ENCODE results near the gene CES1. TPM values are rescaled to one million over a fixed set of nuclear protein-coding genes. Genes with fewer than 3 reads are reported as not detected.
"Not testable (repeated sequence)": the region's sequence is repeated elsewhere in the genome, so short reads cannot be mapped to it uniquely, and the experiment has no call there.

The CES1 gene
- total RNA-seq, 4 donors from 2014 or later, result 1.3 to 31.7 (median 14.5) TPM

DNA sequence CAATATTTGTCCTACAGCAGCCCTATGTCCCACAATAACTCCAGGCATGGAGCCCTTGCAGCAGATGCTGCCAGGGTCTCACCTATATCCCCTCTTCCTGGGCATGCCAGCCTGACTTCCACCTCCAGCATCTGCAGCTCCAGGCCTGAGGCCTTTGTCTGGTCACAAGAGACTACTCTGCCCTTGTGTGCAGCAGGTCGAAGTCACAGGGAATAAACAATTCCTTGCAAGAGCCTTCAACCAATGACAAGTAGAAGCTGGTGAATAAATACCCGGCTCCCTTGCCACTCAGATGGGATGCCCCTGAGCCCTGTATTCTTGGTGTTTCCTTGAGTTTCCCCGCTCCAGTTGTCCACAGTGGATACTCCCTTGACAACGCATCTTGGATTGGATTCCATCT is 23.0 kb downstream of the CES1 start:
- Histone ChIP-seq H3K9me3 (no peaks in the 10 kb centered on the region), H3K27ac (no peak overlapping the region), H3K36me3 (no peaks in the 10 kb centered on the region), H3K27me3 (no peaks in the 10 kb centered on the region), H3K4me1 (no peaks in the 10 kb centered on the region), H3K4me3 (no peak overlapping the region)
- intact Hi-C loops (cut with DNase I; ENCODE audit: low total_unique reads), result no loop called here
- DNase-seq, result no peak
- TF ChIP-seq POLR2A (IDR thresholded peaks at IDR 0.05), result no peak
- TF ChIP-seq, protein P1, sequence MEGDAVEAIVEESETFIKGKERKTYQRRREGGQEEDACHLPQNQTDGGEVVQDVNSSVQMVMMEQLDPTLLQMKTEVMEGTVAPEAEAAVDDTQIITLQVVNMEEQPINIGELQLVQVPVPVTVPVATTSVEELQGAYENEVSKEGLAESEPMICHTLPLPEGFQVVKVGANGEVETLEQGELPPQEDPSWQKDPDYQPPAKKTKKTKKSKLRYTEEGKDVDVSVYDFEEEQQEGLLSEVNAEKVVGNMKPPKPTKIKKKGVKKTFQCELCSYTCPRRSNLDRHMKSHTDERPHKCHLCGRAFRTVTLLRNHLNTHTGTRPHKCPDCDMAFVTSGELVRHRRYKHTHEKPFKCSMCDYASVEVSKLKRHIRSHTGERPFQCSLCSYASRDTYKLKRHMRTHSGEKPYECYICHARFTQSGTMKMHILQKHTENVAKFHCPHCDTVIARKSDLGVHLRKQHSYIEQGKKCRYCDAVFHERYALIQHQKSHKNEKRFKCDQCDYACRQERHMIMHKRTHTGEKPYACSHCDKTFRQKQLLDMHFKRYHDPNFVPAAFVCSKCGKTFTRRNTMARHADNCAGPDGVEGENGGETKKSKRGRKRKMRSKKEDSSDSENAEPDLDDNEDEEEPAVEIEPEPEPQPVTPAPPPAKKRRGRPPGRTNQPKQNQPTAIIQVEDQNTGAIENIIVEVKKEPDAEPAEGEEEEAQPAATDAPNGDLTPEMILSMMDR (IDR thresholded peaks at IDR 0.05), result no peak

DNA sequence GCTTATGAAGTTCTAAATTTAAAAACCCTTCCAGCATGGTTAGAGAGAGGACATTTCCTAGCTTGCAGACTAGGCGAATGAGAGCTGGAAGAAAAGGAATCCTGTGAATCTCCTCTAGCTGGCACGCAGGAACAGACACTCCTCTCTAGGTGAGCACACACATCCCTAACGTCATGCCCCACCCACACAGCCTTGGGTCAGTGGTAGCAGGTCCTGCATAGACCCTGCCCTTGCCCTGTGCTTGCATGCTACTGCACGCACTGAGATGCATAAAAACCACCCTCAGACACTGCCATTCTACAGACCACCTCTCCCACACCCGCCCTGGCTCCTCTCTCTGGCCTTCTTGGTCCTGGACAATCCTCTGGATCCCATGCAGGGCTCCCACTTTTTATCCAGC is 23.5 kb downstream of the CES1 start:
- Histone ChIP-seq H3K36me3 (no peaks in the 10 kb centered on the region), H3K4me3 (no peak overlapping the region), H3K27me3 (no peaks in the 10 kb centered on the region), H3K9me3 (no peaks in the 10 kb centered on the region), H3K27ac (no peak overlapping the region), H3K4me1 (no peaks in the 10 kb centered on the region)
- TF ChIP-seq, protein P1 (IDR thresholded peaks at IDR 0.05), result no peak
- no peak for TF ChIP-seq POLR2A (IDR thresholded peaks at IDR 0.05)
- intact Hi-C loops (cut with DNase I; ENCODE audit: low total_unique reads), result no loop called here
- DNase-seq, result no peak

DNA sequence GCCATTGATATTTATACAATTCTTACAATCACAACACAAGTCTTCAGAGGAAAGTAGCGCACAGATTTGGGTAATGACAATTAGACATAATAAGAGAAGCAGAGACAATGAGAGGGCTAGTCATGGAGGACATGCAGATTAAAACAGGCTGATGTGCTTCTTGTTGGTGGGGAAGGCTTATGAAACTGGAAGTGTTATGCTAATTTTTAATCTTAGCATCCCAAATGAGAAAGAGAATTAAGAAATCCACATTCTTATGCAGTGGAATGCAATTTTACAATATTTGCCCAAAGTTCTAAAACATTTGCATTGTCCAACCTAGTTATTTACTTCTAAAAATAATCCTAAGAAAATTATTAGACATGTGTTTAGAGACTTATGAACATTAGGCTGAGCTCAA is 24.6 kb downstream of the CES1 start:
- DNase-seq; H3K9me3 ChIP-seq; H3K27ac ChIP-seq; H3K4me3 ChIP-seq; H3K36me3 ChIP-seq; H3K4me1 ChIP-seq; H3K27me3 ChIP-seq; intact Hi-C loops (cut with DNase I; ENCODE audit: low total_unique reads): not testable (repeated sequence)

DNA sequence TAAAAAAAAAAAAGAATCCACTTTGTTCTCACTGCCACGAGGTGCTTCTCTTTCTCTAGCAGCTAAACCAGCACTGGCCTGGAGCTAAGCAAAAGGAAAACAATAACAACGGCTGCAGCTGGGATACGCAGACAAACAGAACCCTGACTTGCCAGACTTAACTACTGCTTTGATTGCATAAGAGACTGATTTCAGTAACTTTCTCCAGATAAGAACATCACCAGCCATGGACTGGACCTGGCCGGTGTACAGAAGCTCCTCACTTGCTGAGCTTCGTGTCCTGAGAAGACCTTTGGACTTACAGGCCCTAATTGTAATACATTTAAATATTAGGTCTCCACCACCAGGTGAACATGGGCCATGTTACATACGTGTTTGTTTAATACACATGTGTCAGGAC is 27.8 kb downstream of the CES1 start:
- H3K4me1 ChIP-seq; H3K36me3 ChIP-seq; DNase-seq; H3K4me3 ChIP-seq; H3K27ac ChIP-seq; H3K9me3 ChIP-seq; H3K27me3 ChIP-seq; intact Hi-C loops (cut with DNase I; ENCODE audit: low total_unique reads): not testable (repeated sequence)

DNA sequence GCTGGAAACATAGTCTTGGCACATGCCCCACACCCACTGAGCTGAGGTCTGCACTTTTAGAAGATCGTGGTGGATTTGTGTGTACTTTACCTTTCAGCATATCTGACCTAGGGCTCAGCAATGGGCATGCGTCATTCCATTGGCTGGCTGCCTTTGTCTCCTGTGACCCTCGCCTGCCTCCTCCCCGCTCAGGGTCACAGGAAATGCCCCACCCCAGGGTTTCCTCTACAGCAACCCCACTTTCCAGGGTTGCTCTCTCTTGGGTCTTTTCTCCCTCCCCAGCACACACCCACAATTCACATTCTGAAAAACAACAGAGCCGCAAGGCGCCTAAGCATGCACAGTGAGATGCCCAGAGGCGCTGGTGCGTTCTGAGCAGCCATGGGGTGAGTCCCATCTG is 29.2 kb downstream of the CES1 start:
- H3K9me3 ChIP-seq; intact Hi-C loops (cut with DNase I; ENCODE audit: low total_unique reads); H3K4me3 ChIP-seq; H3K4me1 ChIP-seq; H3K27me3 ChIP-seq; H3K36me3 ChIP-seq; H3K27ac ChIP-seq; DNase-seq: not testable (repeated sequence)

DNA sequence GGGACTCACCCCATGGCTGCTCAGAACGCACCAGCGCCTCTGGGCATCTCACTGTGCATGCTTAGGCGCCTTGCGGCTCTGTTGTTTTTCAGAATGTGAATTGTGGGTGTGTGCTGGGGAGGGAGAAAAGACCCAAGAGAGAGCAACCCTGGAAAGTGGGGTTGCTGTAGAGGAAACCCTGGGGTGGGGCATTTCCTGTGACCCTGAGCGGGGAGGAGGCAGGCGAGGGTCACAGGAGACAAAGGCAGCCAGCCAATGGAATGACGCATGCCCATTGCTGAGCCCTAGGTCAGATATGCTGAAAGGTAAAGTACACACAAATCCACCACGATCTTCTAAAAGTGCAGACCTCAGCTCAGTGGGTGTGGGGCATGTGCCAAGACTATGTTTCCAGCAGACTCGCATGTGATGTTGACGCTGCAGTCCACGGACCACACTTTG is 39.9 kb downstream of the CES1 start:
- H3K36me3 ChIP-seq; H3K9me3 ChIP-seq; H3K4me1 ChIP-seq; H3K4me3 ChIP-seq; H3K27me3 ChIP-seq; H3K27ac ChIP-seq; DNase-seq; intact Hi-C loops (cut with DNase I; ENCODE audit: low total_unique reads): not testable (repeated sequence)

DNA sequence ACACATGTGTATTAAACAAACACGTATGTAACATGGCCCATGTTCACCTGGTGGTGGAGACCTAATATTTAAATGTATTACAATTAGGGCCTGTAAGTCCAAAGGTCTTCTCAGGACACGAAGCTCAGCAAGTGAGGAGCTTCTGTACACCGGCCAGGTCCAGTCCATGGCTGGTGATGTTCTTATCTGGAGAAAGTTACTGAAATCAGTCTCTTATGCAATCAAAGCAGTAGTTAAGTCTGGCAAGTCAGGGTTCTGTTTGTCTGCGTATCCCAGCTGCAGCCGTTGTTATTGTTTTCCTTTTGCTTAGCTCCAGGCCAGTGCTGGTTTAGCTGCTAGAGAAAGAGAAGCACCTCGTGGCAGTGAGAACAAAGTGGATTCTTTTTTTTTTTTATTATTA is 41.4 kb downstream of the CES1 start:
- H3K4me3 ChIP-seq; H3K27ac ChIP-seq; H3K9me3 ChIP-seq; H3K27me3 ChIP-seq; H3K36me3 ChIP-seq; H3K4me1 ChIP-seq; intact Hi-C loops (cut with DNase I; ENCODE audit: low total_unique reads); DNase-seq: not testable (repeated sequence)

DNA sequence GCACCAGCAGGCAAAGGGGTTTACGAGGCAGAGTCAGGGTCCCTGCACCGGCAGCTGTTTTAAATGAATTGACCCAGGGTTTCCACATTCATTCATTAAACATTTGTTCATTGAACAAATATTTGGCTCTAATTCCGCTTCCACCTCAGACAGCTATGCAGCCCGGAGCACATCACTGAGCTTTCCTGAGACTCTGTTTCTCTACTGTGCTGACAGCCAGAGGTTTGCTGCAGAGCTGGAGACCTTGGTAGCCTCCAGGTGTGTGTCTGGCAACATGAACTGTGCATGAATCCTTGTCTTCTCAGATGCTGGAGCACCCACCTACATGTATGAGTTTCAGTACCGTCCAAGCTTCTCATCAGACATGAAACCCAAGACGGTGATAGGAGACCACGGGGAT is 42.7 kb downstream of the CES1 start:
- H3K27me3 ChIP-seq; DNase-seq; H3K36me3 ChIP-seq; H3K4me1 ChIP-seq; H3K4me3 ChIP-seq; H3K9me3 ChIP-seq; H3K27ac ChIP-seq; intact Hi-C loops (cut with DNase I; ENCODE audit: low total_unique reads): not testable (repeated sequence)

DNA sequence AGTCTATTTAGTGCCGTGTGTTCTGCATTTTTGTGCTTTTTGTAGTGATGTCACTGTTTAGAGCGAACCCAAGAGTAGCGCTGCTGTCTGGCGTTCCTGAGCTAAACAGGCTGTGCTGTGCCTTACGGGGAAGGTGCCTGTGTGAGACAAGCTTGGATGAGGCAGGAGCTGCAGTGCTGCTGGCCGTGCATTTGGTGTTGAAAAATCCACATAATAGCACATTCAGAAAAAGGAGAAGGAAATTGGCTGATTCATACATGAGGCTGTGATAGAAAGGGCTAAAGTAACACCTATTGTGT is 50.2 kb downstream of the CES1 start:
- DNase-seq; H3K4me3 ChIP-seq; intact Hi-C loops (cut with DNase I; ENCODE audit: low total_unique reads); H3K9me3 ChIP-seq; H3K27me3 ChIP-seq; H3K36me3 ChIP-seq; H3K27ac ChIP-seq; H3K4me1 ChIP-seq: not testable (repeated sequence)

DNA sequence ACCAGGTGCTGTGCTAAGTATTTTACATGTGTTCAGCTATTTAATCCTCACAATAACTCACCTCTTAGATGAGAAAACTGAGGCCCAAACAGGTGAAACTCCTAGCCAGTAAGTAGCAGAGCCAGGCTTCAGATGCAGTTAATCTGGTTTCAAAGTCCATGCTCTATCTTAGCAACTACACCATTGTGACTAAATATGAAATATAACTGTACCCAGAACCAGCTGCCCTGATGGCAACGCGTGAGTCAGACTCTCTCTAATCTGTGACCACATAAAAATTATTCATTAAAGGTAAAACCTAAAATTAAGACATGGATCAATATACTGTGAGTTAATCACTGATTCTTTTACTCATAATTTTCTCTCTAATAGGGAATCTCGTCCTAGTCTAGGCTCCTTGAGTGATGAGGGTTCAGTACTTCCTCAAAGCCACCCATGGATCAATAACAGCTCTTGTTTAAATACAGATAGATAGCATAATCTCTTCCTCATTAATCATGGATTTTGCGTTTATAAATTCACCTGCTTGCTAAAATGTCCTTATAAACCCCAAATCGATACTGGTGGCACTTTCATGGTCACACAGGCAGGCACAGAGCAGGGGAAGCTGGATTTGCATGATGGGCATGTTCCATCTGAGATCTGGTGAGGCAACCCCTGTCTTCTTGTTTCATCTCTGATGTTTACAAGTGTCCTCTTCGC is 50.7 kb downstream of the CES1 start:
- H3K9me3 ChIP-seq; H3K27me3 ChIP-seq; intact Hi-C loops (cut with DNase I; ENCODE audit: low total_unique reads); H3K4me1 ChIP-seq; H3K36me3 ChIP-seq; DNase-seq; H3K4me3 ChIP-seq; H3K27ac ChIP-seq: not testable (repeated sequence)

DNA sequence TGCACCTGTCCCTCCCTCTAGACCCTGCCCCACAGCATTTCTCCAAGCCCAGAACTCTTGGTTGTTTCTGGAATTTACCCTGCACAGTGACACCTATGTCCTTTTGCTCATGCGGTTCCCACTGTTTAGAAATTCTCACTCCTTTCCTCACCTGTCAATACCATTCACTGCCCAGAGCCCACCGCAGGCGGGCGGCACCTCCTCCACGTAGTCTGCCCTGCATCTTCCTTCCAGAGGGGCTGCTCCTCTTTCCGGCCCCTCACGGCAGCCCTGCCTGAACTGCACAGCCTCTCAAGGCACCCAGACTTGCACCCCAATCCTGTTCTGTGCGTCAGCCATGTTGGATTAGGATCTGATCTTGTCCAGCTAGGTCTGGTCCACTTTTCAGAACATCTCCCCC is 51.4 kb downstream of the CES1 start:
- H3K4me1 ChIP-seq; H3K4me3 ChIP-seq; H3K27ac ChIP-seq; H3K9me3 ChIP-seq; H3K36me3 ChIP-seq; DNase-seq; intact Hi-C loops (cut with DNase I; ENCODE audit: low total_unique reads); H3K27me3 ChIP-seq: not testable (repeated sequence)

DNA sequence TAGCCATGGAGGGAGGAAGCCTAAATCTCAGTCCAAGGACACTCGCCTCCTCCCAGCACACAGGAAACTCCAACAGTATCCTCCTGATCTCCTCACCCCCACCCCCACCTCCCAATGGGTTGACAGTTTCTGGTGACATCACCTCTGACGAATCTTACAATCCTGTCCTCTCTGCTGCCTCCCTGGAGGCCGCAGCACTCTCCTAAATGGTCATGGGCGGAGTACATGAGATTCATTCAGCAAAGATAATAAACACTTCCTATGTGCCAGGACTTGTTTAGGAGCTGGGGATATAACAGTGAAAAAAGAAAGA is 52.8 kb downstream of the CES1 start:
- intact Hi-C loops (cut with DNase I; ENCODE audit: low total_unique reads); H3K9me3 ChIP-seq; H3K4me1 ChIP-seq; H3K36me3 ChIP-seq; H3K27ac ChIP-seq; H3K27me3 ChIP-seq; DNase-seq; H3K4me3 ChIP-seq: not testable (repeated sequence)

Measured in uterus (tissue), 4 donors.